Measurements from ENCODE around the gene SBNO2.
"Not testable (repeated sequence)": the region's sequence is repeated elsewhere in the genome, so short reads cannot be mapped to it uniquely, and the experiment has no call there.

SBNO2 gene

GRCh38 chr19:1217366-1217765 lies 43.3 kb upstream of the SBNO2 start:
- peak overlapping the region; percentile 21 for H3K27ac ChIP-seq (ENCODE audit: low read depth, low read length)

GRCh38 chr19:1216756-1217155 lies 42.7 kb upstream of the SBNO2 start:
- Histone ChIP-seq H3K4me3 (ENCODE audit: low read depth in 1 of 2, low read length in 2 of 2) (no peak overlapping the region), H3K27ac (ENCODE audit: low read depth, low read length) (no peak overlapping the region), H3K4me1 (ENCODE audit: insufficient read depth, low read length) (peaks cover 59% of the 10 kb centered on the region), H3K27me3 (ENCODE audit: control insufficient read depth in 1 of 2, insufficient read depth in 2 of 2, low read length in 2 of 2) (no peaks in the 10 kb centered on the region), H3K9me3 (ENCODE audit: low read length) (no peaks in the 10 kb centered on the region), H3K36me3 (ENCODE audit: insufficient read depth, low read length) (peaks cover 15% of the 10 kb centered on the region), H3K9ac (ENCODE audit: low read length) (no peak overlapping the region)

More at GRCh38 chr19:1217366-1217765, 43.3 kb upstream of the SBNO2 start:
- peaks cover 59% of the 10 kb centered on the region for H3K4me1 ChIP-seq (ENCODE audit: insufficient read depth, low read length)
- no peak overlapping the region for H3K9ac ChIP-seq (ENCODE audit: low read length)
- H3K9me3 ChIP-seq (ENCODE audit: low read length): no peaks in the 10 kb centered on the region
- no peaks in the 10 kb centered on the region for H3K27me3 ChIP-seq (ENCODE audit: control insufficient read depth in 1 of 2, insufficient read depth in 2 of 2, low read length in 2 of 2)
- H3K4me3 ChIP-seq (ENCODE audit: low read depth in 1 of 2, low read length in 2 of 2): no peak overlapping the region
- peaks cover 16% of the 10 kb centered on the region for H3K36me3 ChIP-seq (ENCODE audit: insufficient read depth, low read length)

DNA sequence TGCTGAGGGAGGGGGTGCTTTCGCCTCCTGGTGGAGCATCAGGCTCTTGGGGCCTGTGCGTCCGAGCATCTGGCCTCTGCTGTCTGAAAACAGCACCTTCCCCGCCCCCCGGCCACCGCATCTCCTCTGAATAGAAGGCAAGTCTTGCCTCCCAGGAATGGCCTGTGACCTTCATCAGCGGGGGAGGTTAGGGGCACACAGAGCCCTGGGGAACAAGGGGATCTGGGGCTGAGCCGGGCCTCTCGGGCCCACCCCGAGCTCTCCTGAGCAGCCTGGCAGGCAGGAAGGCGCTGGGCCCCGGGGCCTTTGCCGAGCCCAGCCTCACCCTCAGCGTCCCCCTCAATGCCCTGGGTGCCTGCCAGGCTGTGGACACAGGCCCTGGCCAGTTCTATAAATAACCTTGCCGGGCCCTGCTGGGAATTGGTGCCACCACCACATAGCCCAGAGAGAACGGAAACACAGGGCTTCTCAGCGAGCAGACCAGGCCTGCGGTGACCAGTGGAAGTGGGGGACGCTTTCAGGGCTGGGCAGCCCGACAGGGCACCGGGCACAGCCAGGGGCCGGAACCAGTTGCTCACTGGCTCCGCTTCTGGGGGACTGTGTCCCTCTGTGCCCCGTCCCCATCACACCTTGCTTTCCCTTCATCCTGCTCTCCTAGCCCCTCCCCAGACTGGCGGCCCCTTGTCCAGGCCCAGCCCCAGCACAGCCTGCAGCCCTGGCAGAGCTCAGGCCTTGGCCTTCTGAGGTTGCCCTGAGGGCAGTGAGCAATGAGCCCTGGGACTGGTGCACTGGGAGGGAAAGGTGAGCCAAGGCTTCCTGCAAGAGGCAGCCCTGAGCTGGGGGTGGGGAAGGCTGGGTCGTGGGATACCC lies 41.0 kb upstream of the SBNO2 start:
- Histone ChIP-seq H3K27ac (ENCODE audit: low read depth, low read length) (peak overlapping the region; percentile 81), H3K4me1 (ENCODE audit: insufficient read depth, low read length) (peaks cover 59% of the 10 kb centered on the region), H3K9ac (ENCODE audit: low read length) (peak overlapping the region; percentile 57), H3K36me3 (ENCODE audit: insufficient read depth, low read length) (no peaks in the 10 kb centered on the region), H3K27me3 (ENCODE audit: control insufficient read depth in 1 of 2, insufficient read depth in 2 of 2, low read length in 2 of 2) (no peaks in the 10 kb centered on the region), H3K4me3 (ENCODE audit: low read depth in 1 of 2, low read length in 2 of 2) (peak overlapping the region in 1 of 2 donors; percentile 41), H3K9me3 (ENCODE audit: low read length) (no peaks in the 10 kb centered on the region)

GRCh38 chr19:1214299-1214861 lies 40.3 kb upstream of the SBNO2 start:
- Histone ChIP-seq H3K9me3 (ENCODE audit: low read length) (no peaks in the 10 kb centered on the region), H3K27me3 (ENCODE audit: control insufficient read depth in 1 of 2, insufficient read depth in 2 of 2, low read length in 2 of 2) (no peaks in the 10 kb centered on the region), H3K4me3 (ENCODE audit: low read depth in 1 of 2, low read length in 2 of 2) (peak overlapping the region in 1 of 2 donors; percentile 13), H3K4me1 (ENCODE audit: insufficient read depth, low read length) (peaks cover 65% of the 10 kb centered on the region), H3K9ac (ENCODE audit: low read length) (peak overlapping the region; percentile 57), H3K36me3 (ENCODE audit: insufficient read depth, low read length) (peaks cover 5% of the 10 kb centered on the region), H3K27ac (ENCODE audit: low read depth, low read length) (peak overlapping the region; percentile 81)

- Histone ChIP-seq H3K27me3 (ENCODE audit: control insufficient read depth in 1 of 2, insufficient read depth in 2 of 2, low read length in 2 of 2) (no peaks in the 10 kb centered on the region), H3K27ac (ENCODE audit: low read depth, low read length) (peak overlapping the region; percentile 81), H3K9ac (ENCODE audit: low read length) (peak overlapping the region; percentile 57), H3K9me3 (ENCODE audit: low read length) (no peaks in the 10 kb centered on the region), H3K4me3 (ENCODE audit: low read depth in 1 of 2, low read length in 2 of 2) (peak overlapping the region in 1 of 2 donors; percentile 24), H3K36me3 (ENCODE audit: insufficient read depth, low read length) (peaks cover 5% of the 10 kb centered on the region), H3K4me1 (ENCODE audit: insufficient read depth, low read length) (peaks cover 63% of the 10 kb centered on the region)
Observed at GRCh38 chr19:1213391-1214286, 39.6 kb upstream of the SBNO2 start.

GRCh38 chr19:1211494-1212234 lies 37.6 kb upstream of the SBNO2 start:
- H3K9ac ChIP-seq (ENCODE audit: low read length): no peak overlapping the region
- no peaks in the 10 kb centered on the region for H3K9me3 ChIP-seq (ENCODE audit: low read length)
- peaks cover 55% of the 10 kb centered on the region for H3K4me1 ChIP-seq (ENCODE audit: insufficient read depth, low read length)
- no peak overlapping the region for H3K4me3 ChIP-seq (ENCODE audit: low read depth in 1 of 2, low read length in 2 of 2)
- H3K36me3 ChIP-seq (ENCODE audit: insufficient read depth, low read length): peaks cover 5% of the 10 kb centered on the region
- H3K27me3 ChIP-seq (ENCODE audit: control insufficient read depth in 1 of 2, insufficient read depth in 2 of 2, low read length in 2 of 2): no peaks in the 10 kb centered on the region
- no peak overlapping the region for H3K27ac ChIP-seq (ENCODE audit: low read depth, low read length)

GRCh38 chr19:1210227-1210538 lies 36.1 kb upstream of the SBNO2 start:
- Histone ChIP-seq H3K36me3 (ENCODE audit: insufficient read depth, low read length) (peaks cover 5% of the 10 kb centered on the region), H3K4me1 (ENCODE audit: insufficient read depth, low read length) (peaks cover 42% of the 10 kb centered on the region), H3K9me3 (ENCODE audit: low read length) (no peaks in the 10 kb centered on the region), H3K27ac (ENCODE audit: low read depth, low read length) (no peak overlapping the region), H3K9ac (ENCODE audit: low read length) (no peak overlapping the region), H3K4me3 (ENCODE audit: low read depth in 1 of 2, low read length in 2 of 2) (no peak overlapping the region), H3K27me3 (ENCODE audit: control insufficient read depth in 1 of 2, insufficient read depth in 2 of 2, low read length in 2 of 2) (no peaks in the 10 kb centered on the region)

- not testable (repeated sequence) for H3K27me3 ChIP-seq (ENCODE audit: control insufficient read depth in 1 of 2, insufficient read depth in 2 of 2, low read length in 2 of 2); H3K4me3 ChIP-seq (ENCODE audit: low read depth in 1 of 2, low read length in 2 of 2); H3K36me3 ChIP-seq (ENCODE audit: insufficient read depth, low read length)
Observed at GRCh38 chr19:1208830-1209229, 34.8 kb upstream of the SBNO2 start.

DNA sequence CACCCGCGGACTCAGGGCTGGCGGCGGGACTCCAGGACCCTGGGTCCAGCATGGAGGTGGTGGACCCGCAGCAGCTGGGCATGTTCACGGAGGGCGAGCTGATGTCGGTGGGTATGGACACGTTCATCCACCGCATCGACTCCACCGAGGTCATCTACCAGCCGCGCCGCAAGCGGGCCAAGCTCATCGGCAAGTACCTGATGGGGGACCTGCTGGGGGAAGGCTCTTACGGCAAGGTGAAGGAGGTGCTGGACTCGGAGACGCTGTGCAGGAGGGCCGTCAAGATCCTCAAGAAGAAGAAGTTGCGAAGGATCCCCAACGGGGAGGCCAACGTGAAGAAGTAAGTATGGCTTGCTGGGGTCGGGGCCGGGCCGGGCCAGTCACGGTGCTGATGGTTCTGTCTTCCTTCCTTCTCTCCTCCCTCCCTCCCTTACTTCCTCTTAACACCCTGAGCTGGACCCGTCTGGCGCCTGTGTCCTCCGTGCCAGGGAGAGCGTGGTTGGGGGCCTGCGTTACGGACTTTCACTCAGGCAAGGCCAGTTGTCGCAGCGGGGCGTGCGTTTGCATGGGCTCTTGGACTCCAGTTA lies 32.9 kb upstream of the SBNO2 start:
- H3K36me3 ChIP-seq (ENCODE audit: insufficient read depth, low read length): peaks cover 5% of the 10 kb centered on the region
- H3K4me1 ChIP-seq (ENCODE audit: insufficient read depth, low read length): peaks cover 23% of the 10 kb centered on the region
- H3K9ac ChIP-seq (ENCODE audit: low read length): peak overlapping the region; percentile 61
- peak overlapping the region; percentile 80 to 84 for H3K4me3 ChIP-seq (ENCODE audit: low read depth in 1 of 2, low read length in 2 of 2)
- H3K27ac ChIP-seq (ENCODE audit: low read depth, low read length): peak overlapping the region; percentile 96
- no peaks in the 10 kb centered on the region for H3K27me3 ChIP-seq (ENCODE audit: control insufficient read depth in 1 of 2, insufficient read depth in 2 of 2, low read length in 2 of 2)
- no peaks in the 10 kb centered on the region for H3K9me3 ChIP-seq (ENCODE audit: low read length)

More at GRCh38 chr19:1208830-1209229, 34.8 kb upstream of the SBNO2 start:
- H3K4me1 ChIP-seq (ENCODE audit: insufficient read depth, low read length): peaks cover 32% of the 10 kb centered on the region
- H3K27ac ChIP-seq (ENCODE audit: low read depth, low read length): peak overlapping the region; percentile 24
- not testable (repeated sequence) for H3K9me3 ChIP-seq (ENCODE audit: low read length); H3K9ac ChIP-seq (ENCODE audit: low read length)

GRCh38 chr19:1206150-1206863 lies 32.2 kb upstream of the SBNO2 start:
- peak overlapping the region; percentile 61 for H3K9ac ChIP-seq (ENCODE audit: low read length)
- H3K9me3 ChIP-seq (ENCODE audit: low read length): no peaks in the 10 kb centered on the region
- H3K4me1 ChIP-seq (ENCODE audit: insufficient read depth, low read length): peaks cover 23% of the 10 kb centered on the region
- H3K36me3 ChIP-seq (ENCODE audit: insufficient read depth, low read length): peaks cover 5% of the 10 kb centered on the region
- peak overlapping the region; percentile 80 to 84 for H3K4me3 ChIP-seq (ENCODE audit: low read depth in 1 of 2, low read length in 2 of 2)
- no peaks in the 10 kb centered on the region for H3K27me3 ChIP-seq (ENCODE audit: control insufficient read depth in 1 of 2, insufficient read depth in 2 of 2, low read length in 2 of 2)
- peak overlapping the region; percentile 96 for H3K27ac ChIP-seq (ENCODE audit: low read depth, low read length)
